ENCODE measurements around the gene HLA-DMB. TPM values are rescaled to one million over a fixed set of nuclear protein-coding genes. Genes with fewer than 3 reads are reported as not detected.

Gene HLA-DMB
- total RNA-seq, 4 donors from 2014 or later, result 3.4 to 24.8 (median 9.2) TPM

GRCh38 chr6:32979720-32980487 is 39.1 kb upstream of the HLA-DMB start:
- no peak overlapping the region for H3K4me3 ChIP-seq
- peaks cover 52 to 75% (median 73%) of the 10 kb centered on the region in 3 donors for H3K36me3 ChIP-seq
- H3K9me3 ChIP-seq, result no peaks in the 10 kb centered on the region
- H3K27me3 ChIP-seq, result no peaks in the 10 kb centered on the region
- intact Hi-C loops (cut with DNase I), result loop anchor here (5.0 kb wide), 2 partner anchors 38 to 98 kb away; partner anchors contain the start of gene HLA-DMB
- 71 to 84% methylated on average over 11 to 12 of the region's 12 CpGs for WGBS, 2 donors
- H3K27ac ChIP-seq, result peak overlapping the region in 1 of 4 donors; percentile 44
- no peak for DNase-seq
- TF ChIP-seq CTCF (IDR thresholded peaks at IDR 0.05), result no peak
- TF ChIP-seq POLR2A (IDR thresholded peaks at IDR 0.05), result no peak
- peaks cover 13 to 92% (median 34%) of the 10 kb centered on the region in 3 donors for H3K4me1 ChIP-seq

GRCh38 chr6:32977953-32978324 is 37.1 kb upstream of the HLA-DMB start:
- DNase-seq, result no peak
- intact Hi-C loops (cut with DNase I), result no loop called here
- Histone ChIP-seq H3K4me3 (no peak overlapping the region), H3K27ac (no peak overlapping the region), H3K36me3 (peaks cover 54 to 88% (median 80%) of the 10 kb centered on the region in 3 donors), H3K27me3 (no peaks in the 10 kb centered on the region), H3K4me1 (peaks cover 13 to 85% (median 33%) of the 10 kb centered on the region in 3 donors), H3K9me3 (no peaks in the 10 kb centered on the region)
- 55 to 56% methylated on average over 7 of the region's 7 CpGs for WGBS, 2 donors
- TF ChIP-seq CTCF (IDR thresholded peaks at IDR 0.05), result no peak

GRCh38 chr6:32977272-32977952 is 36.6 kb upstream of the HLA-DMB start:
- Histone ChIP-seq H3K27ac (no peak overlapping the region), H3K27me3 (no peaks in the 10 kb centered on the region), H3K4me1 (peaks cover 13 to 80% (median 33%) of the 10 kb centered on the region in 3 donors), H3K36me3 (peaks cover 59 to 93% (median 86%) of the 10 kb centered on the region in 3 donors), H3K9me3 (no peaks in the 10 kb centered on the region), H3K4me3 (no peak overlapping the region)
- TF ChIP-seq POLR2A (IDR thresholded peaks at IDR 0.05), result no peak
- TF ChIP-seq CTCF (IDR thresholded peaks at IDR 0.05), result no peak
- 58% methylated on average over 9 to 10 of the region's 10 CpGs for WGBS, 2 donors
- DNase-seq, result no peak
- intact Hi-C loops (cut with DNase I), result no loop called here

GRCh38 chr6:32976334-32977069 is 35.7 kb upstream of the HLA-DMB start:
- peak overlapping the region in 1 of 4 donors; percentile 71 for H3K4me3 ChIP-seq
- 87 to 94% methylated on average over 4 to 5 of the region's 7 CpGs for WGBS, 2 donors
- intact Hi-C loops (cut with DNase I), result no loop called here
- no peak overlapping the region for H3K27ac ChIP-seq
- H3K27me3 ChIP-seq, result no peaks in the 10 kb centered on the region
- H3K9me3 ChIP-seq, result no peaks in the 10 kb centered on the region
- DNase-seq, result no peak
- H3K36me3 ChIP-seq, result peaks cover 62 to 86% (median 79%) of the 10 kb centered on the region in 3 donors
- TF ChIP-seq CTCF (IDR thresholded peaks at IDR 0.05), result no peak
- no peak for TF ChIP-seq POLR2A (IDR thresholded peaks at IDR 0.05)
- H3K4me1 ChIP-seq, result peaks cover 13 to 70% (median 33%) of the 10 kb centered on the region in 3 donors
